ENCODE data around the gene PAPOLB.

PAPOLB gene

DNA sequence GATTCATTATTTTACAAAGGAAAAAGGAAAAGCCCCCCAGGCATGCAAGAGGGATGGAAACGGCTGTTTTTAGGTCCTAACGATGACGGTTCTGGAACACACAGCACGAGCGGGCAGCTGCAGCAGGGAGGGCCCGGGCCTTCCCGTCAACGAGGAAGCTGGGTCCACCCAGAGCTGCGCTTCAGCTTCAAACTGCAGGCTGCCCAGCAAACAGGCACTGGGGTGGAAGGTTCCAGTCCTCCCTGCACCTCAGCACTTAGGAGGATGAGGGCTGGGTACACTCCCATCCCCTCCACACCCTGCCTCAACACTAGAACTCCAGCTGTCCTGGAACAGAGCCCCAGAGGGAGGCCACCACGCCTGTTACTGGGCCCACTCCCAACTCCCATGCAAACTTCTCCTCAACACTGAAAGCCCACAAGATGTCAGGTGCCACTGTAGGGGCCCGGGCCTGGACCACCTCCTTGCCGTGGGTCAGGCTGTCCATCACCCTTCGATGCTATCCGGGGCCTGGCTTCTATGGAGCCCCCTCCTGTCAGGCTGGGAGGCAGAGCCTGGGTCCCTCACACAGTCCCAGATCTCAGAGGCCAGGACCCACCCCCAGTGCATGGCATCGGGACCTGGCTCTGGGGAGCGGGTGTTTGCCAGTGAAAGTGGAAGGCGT is 33.0 kb downstream of the PAPOLB start:
- no peak overlapping the region for H3K27ac ChIP-seq (ENCODE audit: low read length)
- no peaks in the 10 kb centered on the region for H3K9me3 ChIP-seq (ENCODE audit: control insufficient read depth, low read depth, low read length)
- no peak overlapping the region for H3K9ac ChIP-seq (ENCODE audit: low read length)
- H3K4me1 ChIP-seq (ENCODE audit: control insufficient read depth, low read depth, low read length): no peaks in the 10 kb centered on the region
- no peaks in the 10 kb centered on the region for H3K36me3 ChIP-seq (ENCODE audit: control insufficient read depth, low read depth, low read length)
- no peak overlapping the region for H3K4me3 ChIP-seq (ENCODE audit: low read length)
- no peaks in the 10 kb centered on the region for H3K27me3 ChIP-seq (ENCODE audit: control insufficient read depth, insufficient read depth, low read length)

GRCh38 chr7:4825081-4825480 is 36.7 kb downstream of the PAPOLB start:
- H3K27me3 ChIP-seq (ENCODE audit: control insufficient read depth, insufficient read depth, low read length): no peaks in the 10 kb centered on the region
- H3K4me1 ChIP-seq (ENCODE audit: control insufficient read depth, low read depth, low read length): no peaks in the 10 kb centered on the region

DNA sequence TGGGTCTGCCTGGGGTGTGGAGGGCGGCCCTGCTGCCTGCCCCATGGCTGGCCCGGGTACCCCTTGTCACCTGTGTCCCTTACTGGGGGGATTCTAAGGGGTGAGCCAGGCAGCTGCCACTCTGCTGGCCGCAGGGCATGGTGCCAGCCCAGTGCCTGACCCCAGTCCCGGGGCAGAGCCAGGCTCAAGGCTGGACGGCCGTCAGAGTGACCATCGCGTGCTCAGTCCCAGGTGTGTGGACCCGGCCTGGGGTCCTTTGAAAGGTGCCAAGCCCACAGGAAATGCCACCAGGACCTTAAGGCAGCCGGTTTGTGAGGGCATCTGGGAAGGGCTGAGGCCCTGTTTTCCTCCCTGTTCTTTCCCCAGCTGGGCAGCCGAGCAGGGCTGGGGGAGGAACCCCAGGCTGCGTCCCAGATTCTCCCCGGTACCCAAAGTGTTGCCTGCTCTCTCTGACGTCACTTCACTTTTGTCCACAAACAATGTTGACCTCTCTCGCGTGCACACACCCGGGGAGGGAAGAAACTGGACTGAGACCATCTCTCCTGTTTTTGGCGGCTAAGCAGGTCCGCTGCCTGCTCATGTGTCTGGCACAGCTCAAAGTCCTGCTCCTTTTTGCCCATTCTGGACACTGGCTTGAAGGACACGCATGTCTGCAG is 37.6 kb downstream of the PAPOLB start:
- Histone ChIP-seq H3K27ac (ENCODE audit: low read length) (no peak overlapping the region), H3K4me3 (ENCODE audit: low read length) (no peak overlapping the region), H3K9ac (ENCODE audit: low read length) (no peak overlapping the region), H3K27me3 (ENCODE audit: control insufficient read depth, insufficient read depth, low read length) (no peaks in the 10 kb centered on the region), H3K4me1 (ENCODE audit: control insufficient read depth, low read depth, low read length) (no peaks in the 10 kb centered on the region), H3K9me3 (ENCODE audit: control insufficient read depth, low read depth, low read length) (no peaks in the 10 kb centered on the region), H3K36me3 (ENCODE audit: control insufficient read depth, low read depth, low read length) (no peaks in the 10 kb centered on the region)

More at GRCh38 chr7:4825081-4825480, 36.7 kb downstream of the PAPOLB start:
- H3K9me3 ChIP-seq (ENCODE audit: control insufficient read depth, low read depth, low read length): no peaks in the 10 kb centered on the region
- no peaks in the 10 kb centered on the region for H3K36me3 ChIP-seq (ENCODE audit: control insufficient read depth, low read depth, low read length)
- H3K9ac ChIP-seq (ENCODE audit: low read length): no peak overlapping the region
- H3K4me3 ChIP-seq (ENCODE audit: low read length): no peak overlapping the region
- no peak overlapping the region for H3K27ac ChIP-seq (ENCODE audit: low read length)

DNA sequence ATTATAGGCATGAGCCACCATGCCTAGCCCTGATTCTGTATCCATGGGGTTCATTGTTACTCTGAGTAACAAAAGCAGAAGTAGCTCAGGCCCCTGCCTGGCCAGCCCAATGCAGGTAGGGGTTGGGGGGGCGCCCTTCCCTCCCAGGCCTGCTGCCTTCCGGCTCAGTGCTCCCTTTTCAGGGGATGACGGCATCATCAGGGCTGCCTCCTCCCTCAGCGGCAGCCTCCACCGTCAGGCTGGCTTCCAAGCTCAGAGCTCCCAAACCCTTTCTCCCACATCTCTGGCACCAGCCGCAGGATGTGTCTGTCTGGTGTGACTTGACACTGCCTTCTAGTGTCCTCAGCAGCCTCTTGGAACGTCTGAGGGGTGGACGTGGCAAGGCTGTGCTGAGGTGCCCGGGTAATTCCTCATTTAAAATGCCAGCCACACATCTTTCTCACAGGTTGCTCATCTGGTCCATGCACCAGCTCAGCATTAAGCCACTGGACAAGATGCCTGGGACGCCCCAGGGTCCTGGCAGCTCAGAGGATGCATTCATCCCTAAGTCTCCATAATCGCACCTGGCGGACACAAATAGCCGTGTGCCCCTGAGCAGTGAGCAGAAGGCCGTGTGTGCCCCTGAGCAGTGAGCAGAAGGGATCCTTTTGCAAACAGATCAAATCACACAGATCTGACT is 38.2 kb downstream of the PAPOLB start:
- Histone ChIP-seq H3K36me3 (ENCODE audit: control insufficient read depth, low read depth, low read length) (no peaks in the 10 kb centered on the region), H3K4me3 (ENCODE audit: low read length) (no peak overlapping the region), H3K9me3 (ENCODE audit: control insufficient read depth, low read depth, low read length) (no peaks in the 10 kb centered on the region), H3K9ac (ENCODE audit: low read length) (no peak overlapping the region), H3K27ac (ENCODE audit: low read length) (no peak overlapping the region), H3K27me3 (ENCODE audit: control insufficient read depth, insufficient read depth, low read length) (no peaks in the 10 kb centered on the region), H3K4me1 (ENCODE audit: control insufficient read depth, low read depth, low read length) (no peaks in the 10 kb centered on the region)

DNA sequence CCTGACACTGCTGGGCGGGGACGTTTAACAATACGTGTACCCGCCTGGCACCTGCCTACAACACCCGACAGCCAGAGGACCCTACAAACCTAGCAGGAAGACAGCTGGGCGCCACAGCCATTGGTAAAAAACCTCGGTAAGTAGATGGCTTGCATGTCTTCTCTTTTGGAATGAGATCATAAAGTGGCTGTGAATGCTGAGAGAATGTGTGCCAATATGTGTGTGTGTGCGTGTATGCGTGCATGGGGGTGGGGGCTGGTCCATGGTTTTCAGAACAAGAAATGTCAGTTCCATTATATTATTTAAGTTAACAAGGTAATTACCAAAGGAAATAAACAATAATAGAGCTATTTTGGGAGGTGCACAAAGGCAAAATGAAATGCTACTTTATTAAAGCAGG is 39.2 kb downstream of the PAPOLB start:
- Histone ChIP-seq H3K27ac (ENCODE audit: low read length) (no peak overlapping the region), H3K9me3 (ENCODE audit: control insufficient read depth, low read depth, low read length) (no peaks in the 10 kb centered on the region), H3K27me3 (ENCODE audit: control insufficient read depth, insufficient read depth, low read length) (no peaks in the 10 kb centered on the region), H3K9ac (ENCODE audit: low read length) (no peak overlapping the region), H3K4me1 (ENCODE audit: control insufficient read depth, low read depth, low read length) (no peaks in the 10 kb centered on the region), H3K4me3 (ENCODE audit: low read length) (no peak overlapping the region), H3K36me3 (ENCODE audit: control insufficient read depth, low read depth, low read length) (no peaks in the 10 kb centered on the region)

DNA sequence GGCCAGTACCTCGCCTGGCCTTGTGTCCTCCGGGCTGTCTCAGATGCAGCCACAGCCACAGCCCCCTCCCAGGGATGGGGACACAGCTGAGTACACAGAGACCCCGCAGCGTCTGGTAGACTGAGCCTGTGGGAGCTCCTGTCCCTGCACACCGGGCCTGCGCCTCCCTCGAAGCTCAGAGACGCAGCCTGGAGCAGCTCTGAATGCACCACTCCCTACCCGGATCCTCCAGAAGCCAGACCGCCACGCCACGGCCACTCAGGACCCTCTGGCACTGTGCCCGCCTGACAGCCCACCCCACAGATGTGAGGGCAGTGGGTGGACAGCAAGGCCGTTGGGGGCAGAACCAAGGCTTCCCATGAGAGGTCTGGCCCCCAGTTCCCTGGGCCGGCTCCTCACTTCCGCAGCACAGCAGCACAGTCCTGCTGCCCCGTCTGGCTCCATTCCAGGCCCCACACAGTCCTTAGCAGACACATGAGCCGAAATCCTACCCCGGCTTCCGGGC is 40.8 kb downstream of the PAPOLB start:
- Histone ChIP-seq H3K4me1 (ENCODE audit: control insufficient read depth, low read depth, low read length) (no peaks in the 10 kb centered on the region), H3K36me3 (ENCODE audit: control insufficient read depth, low read depth, low read length) (no peaks in the 10 kb centered on the region), H3K4me3 (ENCODE audit: low read length) (no peak overlapping the region), H3K27ac (ENCODE audit: low read length) (no peak overlapping the region), H3K9me3 (ENCODE audit: control insufficient read depth, low read depth, low read length) (no peaks in the 10 kb centered on the region), H3K9ac (ENCODE audit: low read length) (no peak overlapping the region), H3K27me3 (ENCODE audit: control insufficient read depth, insufficient read depth, low read length) (no peaks in the 10 kb centered on the region)

DNA sequence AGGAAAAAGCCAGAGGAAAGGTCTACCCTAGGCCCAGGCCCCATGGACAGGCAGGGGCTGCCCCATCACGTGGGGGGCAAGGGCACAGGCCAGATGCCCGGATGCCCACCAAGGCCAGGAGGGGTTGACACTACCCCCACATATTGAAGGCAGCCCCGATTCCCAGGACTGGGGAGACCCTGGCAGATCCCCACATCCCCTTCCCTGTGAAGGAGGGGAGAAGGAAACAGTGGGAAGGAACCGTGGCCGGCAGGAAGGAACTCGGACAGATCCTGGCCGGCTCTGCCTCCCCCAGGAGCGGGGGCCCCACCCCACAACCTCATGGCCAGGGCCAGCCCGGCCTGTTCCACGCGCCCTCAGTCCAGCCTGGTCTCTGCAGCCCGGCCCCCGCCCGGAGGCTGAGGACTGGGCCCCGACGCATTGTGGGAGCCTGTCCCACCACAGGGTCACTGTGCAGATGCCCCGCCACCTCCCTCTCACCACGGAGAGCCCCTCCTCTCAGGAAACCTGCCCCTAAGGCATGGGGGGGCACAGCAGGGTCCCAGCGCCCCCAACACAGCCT is 41.3 kb downstream of the PAPOLB start:
- Histone ChIP-seq H3K36me3 (ENCODE audit: control insufficient read depth, low read depth, low read length) (no peaks in the 10 kb centered on the region), H3K27ac (ENCODE audit: low read length) (no peak overlapping the region), H3K9me3 (ENCODE audit: control insufficient read depth, low read depth, low read length) (no peaks in the 10 kb centered on the region), H3K4me1 (ENCODE audit: control insufficient read depth, low read depth, low read length) (no peaks in the 10 kb centered on the region), H3K4me3 (ENCODE audit: low read length) (no peak overlapping the region), H3K9ac (ENCODE audit: low read length) (no peak overlapping the region), H3K27me3 (ENCODE audit: control insufficient read depth, insufficient read depth, low read length) (no peaks in the 10 kb centered on the region)

DNA sequence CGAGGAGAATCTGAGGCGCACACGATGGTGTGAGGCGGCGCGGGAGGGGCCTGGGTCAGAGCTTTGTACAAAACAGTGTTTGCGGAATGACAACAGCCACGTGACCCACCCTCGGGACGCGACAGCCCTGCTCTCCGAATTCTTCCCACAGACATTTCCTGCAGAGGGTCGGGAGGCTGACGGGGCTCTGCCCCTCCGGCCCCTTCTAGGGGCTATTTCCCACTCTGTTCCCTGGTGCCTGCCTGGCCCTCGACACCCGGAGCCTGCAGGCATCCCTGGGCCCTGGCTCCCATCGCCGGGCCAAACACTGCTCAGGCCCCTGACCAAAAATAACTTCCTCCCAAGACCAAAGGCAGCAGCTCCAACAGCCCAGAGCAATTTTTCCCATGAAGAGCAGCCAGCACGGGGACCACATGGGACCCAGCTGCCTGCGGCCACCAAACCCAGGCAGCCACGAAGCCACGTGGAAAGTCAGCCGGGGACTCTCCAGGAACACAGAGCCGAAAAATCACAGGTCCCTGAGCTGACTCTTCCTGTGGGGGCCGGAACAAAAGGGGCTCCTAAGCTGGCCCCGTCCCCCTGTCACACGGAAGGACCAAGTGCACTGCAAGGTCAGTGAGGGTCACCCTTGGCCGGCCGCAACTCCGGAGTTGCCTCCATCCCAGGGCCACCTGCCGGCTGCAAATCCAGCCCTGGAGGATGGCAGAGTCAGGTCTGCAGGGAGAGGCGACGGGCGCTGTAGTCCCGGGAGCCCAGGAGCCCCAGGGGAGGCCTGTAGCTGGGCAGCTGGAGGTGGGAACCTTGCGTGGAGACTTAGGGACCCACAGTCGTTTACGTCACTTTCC is 42.0 kb downstream of the PAPOLB start:
- Histone ChIP-seq H3K36me3 (ENCODE audit: control insufficient read depth, low read depth, low read length) (no peaks in the 10 kb centered on the region), H3K9me3 (ENCODE audit: control insufficient read depth, low read depth, low read length) (no peaks in the 10 kb centered on the region), H3K4me1 (ENCODE audit: control insufficient read depth, low read depth, low read length) (no peaks in the 10 kb centered on the region), H3K9ac (ENCODE audit: low read length) (no peak overlapping the region), H3K27ac (ENCODE audit: low read length) (no peak overlapping the region), H3K4me3 (ENCODE audit: low read length) (no peak overlapping the region), H3K27me3 (ENCODE audit: control insufficient read depth, insufficient read depth, low read length) (no peaks in the 10 kb centered on the region)

DNA sequence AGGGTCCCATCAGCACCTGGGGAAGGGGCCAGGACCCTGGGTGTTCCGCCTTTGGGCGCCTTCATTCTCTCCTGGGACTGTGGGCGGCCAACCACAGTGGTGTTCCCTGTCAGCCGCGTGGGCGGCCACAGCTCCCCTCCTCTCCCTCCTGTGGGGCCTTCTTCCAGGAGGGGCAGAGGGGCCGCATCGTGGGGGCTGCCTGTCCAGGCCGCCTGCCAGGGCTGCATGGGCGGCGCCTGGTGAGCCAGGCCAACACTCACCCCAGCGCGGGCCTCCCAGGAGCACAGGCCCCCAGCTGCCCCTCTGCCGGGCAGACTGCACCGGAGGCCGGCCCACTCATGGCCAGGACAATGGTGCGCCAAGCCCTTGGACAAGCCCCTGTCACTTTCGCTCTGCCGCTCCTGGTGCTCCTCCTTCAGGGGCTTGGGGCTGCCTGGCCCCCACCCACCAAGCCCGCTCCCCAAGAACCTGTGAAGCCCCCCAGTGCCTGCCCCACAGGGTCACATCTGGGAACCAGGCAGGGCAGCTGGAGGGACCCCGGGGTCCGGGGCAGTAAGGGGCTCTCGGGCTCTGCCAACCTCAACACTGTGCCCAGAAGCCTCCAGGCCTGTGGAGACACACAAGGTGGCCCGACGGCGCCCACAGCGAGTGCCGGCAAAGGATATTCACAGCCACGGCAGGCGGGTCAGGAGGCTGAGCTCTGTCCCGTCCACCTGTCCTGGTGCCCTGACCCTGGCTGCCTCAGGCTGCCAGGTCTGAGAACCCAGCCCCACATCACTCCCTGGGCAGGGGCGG is 43.6 kb downstream of the PAPOLB start:
- no peak overlapping the region for H3K27ac ChIP-seq (ENCODE audit: low read length)
- no peaks in the 10 kb centered on the region for H3K4me1 ChIP-seq (ENCODE audit: control insufficient read depth, low read depth, low read length)
- no peaks in the 10 kb centered on the region for H3K27me3 ChIP-seq (ENCODE audit: control insufficient read depth, insufficient read depth, low read length)
- no peak overlapping the region for H3K4me3 ChIP-seq (ENCODE audit: low read length)
- H3K36me3 ChIP-seq (ENCODE audit: control insufficient read depth, low read depth, low read length): no peaks in the 10 kb centered on the region
- H3K9me3 ChIP-seq (ENCODE audit: control insufficient read depth, low read depth, low read length): no peaks in the 10 kb centered on the region
- H3K9ac ChIP-seq (ENCODE audit: low read length): no peak overlapping the region

GRCh38 chr7:4817178-4817901 is 44.5 kb downstream of the PAPOLB start:
- H3K36me3 ChIP-seq (ENCODE audit: control insufficient read depth, low read depth, low read length): no peaks in the 10 kb centered on the region
- H3K9ac ChIP-seq (ENCODE audit: low read length): no peak overlapping the region
- H3K9me3 ChIP-seq (ENCODE audit: control insufficient read depth, low read depth, low read length): no peaks in the 10 kb centered on the region
- H3K27me3 ChIP-seq (ENCODE audit: control insufficient read depth, insufficient read depth, low read length): no peaks in the 10 kb centered on the region
- no peak overlapping the region for H3K27ac ChIP-seq (ENCODE audit: low read length)
- no peaks in the 10 kb centered on the region for H3K4me1 ChIP-seq (ENCODE audit: control insufficient read depth, low read depth, low read length)
- no peak overlapping the region for H3K4me3 ChIP-seq (ENCODE audit: low read length)
